GM13976 (cell line): ENCODE data around the gene HSF2BP.

Experiments
- DNase-seq: peaks from one replicate; pipeline ENCODE4 v3.0.0; 2012; ENCODE audit warnings: low spot score
- in situ Hi-C: fragments of 300-500 bp; cut with MboI; formaldehyde crosslinking; loops from one replicate; pipeline ENCODE4 v1.12.0; 2022; ENCODE audit warnings: low sequenced_read_pairs, mixed read lengths, inconsistent platforms; ENCODE audit not compliant: unreplicated experiment
- TF ChIP-seq, protein P1 (sequence below): IDR thresholded peaks from 2 replicates; pipeline ENCODE4 v1.5.1; 2012; ENCODE audit warnings: borderline replicate concordance, mild to moderate bottlenecking; ENCODE audit not compliant: insufficient read depth; ENCODE audit errors: extremely low read depth, missing control alignments, control extremely low read depth

The HSF2BP gene

DNA sequence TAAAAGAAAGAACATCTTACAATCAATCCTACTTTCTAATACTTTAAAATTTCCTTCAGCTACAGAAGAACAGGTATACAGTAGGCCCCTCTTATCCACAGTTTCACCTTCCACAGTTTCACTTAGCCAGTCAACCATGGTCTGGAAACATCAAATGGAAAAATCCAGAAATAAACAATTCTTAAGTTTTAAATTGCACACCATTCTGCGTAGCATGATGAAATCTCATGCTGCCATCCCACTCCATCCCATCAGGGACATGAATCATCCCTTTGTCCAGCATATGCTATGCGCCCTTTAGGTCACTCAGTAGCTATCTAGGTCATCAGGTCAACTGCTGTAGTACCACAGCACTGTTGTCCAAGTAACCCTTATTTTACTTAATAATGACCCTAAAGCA is 67.7 kb downstream of the HSF2BP start:
- TF ChIP-seq, protein P1, sequence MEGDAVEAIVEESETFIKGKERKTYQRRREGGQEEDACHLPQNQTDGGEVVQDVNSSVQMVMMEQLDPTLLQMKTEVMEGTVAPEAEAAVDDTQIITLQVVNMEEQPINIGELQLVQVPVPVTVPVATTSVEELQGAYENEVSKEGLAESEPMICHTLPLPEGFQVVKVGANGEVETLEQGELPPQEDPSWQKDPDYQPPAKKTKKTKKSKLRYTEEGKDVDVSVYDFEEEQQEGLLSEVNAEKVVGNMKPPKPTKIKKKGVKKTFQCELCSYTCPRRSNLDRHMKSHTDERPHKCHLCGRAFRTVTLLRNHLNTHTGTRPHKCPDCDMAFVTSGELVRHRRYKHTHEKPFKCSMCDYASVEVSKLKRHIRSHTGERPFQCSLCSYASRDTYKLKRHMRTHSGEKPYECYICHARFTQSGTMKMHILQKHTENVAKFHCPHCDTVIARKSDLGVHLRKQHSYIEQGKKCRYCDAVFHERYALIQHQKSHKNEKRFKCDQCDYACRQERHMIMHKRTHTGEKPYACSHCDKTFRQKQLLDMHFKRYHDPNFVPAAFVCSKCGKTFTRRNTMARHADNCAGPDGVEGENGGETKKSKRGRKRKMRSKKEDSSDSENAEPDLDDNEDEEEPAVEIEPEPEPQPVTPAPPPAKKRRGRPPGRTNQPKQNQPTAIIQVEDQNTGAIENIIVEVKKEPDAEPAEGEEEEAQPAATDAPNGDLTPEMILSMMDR = no peak
- in situ Hi-C loops = no loop called here
- no peak for DNase-seq

DNA sequence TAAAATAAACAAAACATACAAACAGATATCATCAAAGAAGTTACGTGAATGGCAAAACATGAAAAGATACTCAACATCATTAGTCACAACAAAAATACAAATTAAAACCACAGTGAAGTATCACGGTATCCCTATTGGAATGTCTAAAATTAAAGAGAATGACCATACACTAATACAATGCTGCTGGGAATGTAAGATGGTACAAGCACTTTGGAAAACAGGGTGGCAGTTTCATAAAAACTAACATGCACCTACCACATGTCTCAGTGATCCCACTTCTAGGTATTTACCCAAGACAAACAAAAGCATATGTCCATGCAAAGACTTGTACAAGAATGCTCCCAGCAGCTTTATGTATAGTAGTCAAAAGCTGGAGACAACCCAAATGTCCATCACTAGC is 69.1 kb downstream of the HSF2BP start:
- in situ Hi-C loops = no loop called here
- no peak for DNase-seq
- TF ChIP-seq, protein P1 = no peak

DNA sequence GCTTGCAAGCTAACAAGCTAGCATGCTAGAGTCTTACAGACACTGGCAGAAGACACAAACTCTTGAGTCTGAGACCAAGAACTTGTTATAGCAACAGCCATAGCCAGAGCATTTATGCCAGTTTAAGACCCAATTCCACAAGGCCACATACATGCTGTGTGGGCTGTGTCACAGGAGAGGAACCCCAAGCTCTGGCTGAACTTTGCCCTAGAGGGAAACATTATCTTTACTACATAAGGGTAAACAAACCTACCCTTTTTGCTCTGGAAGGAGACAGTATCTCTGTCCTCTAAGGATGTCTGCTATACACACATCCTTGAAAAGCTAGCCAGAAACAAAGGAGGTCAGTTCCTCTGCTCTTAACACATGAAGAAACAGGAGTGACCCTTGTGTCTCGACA is 70.3 kb downstream of the HSF2BP start:
- no peak for DNase-seq
- TF ChIP-seq, protein P1 = no peak
- in situ Hi-C loops = no loop called here

DNA sequence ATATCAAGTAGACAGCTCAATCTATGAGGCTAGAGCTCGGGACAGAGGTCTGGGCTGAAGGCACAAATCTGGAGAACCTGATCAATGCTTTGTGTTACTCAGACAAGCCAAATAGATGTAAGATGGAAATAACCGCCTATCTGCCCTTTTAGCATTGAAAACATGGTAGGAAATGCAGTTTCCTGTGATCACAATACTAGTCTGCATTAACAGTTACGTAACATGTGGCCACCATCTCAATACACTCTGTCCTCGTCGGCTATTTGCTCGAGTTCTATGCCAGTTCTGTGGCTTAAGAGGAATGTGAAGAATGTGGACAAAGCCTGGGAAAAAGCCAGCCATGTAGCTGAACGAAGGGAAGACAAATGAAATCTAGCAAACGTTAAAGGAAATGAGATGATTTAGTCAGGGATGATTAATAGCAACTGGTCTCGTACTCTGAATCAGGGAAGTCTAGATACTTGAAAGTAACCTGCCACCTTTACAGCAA is 73.3 kb downstream of the HSF2BP start:
- DNase-seq = no peak
- in situ Hi-C loops = no loop called here
- TF ChIP-seq, protein P1 = no peak

DNA sequence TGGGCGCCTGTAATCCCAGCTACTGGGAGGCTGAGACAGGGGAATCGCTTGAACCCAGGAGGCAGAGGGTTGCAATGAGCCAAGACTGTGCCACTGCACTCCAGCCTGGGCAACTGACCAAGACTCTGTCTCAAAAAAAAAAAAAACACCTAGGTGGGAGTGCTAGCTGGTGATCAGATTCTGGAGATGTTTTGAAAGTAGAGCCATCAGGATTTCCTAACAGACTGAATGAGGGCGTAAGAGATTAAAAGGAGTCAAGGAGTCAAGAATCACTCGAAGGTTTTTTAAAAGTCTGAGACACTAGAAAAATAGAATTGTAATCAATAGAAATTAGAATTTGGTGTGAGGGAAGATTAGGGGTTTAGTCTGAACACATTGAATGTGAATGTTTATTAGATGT is 73.8 kb downstream of the HSF2BP start:
- in situ Hi-C loops = no loop called here
- DNase-seq = no peak
- TF ChIP-seq, protein P1 = no peak

DNA sequence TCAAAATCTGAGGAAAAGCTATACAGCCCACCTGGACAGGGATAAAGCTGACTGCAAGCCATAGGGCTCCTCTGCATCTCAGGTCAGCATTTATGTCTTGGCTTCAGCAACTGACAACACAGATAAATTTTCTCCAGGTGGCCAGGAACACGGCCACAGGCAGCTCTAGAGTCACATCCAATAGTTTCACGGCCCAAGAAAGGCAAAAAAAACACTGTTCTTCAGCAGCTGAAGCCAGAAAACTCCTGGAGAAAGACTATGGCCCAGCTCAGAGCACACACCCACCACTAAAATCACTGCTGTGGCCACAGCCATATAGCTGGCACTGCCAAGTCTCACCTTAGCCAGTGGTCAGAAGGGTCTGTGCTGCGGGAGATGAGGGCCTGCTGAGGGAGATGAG is 77.8 kb downstream of the HSF2BP start:
- TF ChIP-seq, protein P1 = no peak
- in situ Hi-C loops = no loop called here
- DNase-seq = no peak
